H1 (cell line): Measurements from ENCODE around the gene GALNT11. TPM values are rescaled to one million over a fixed set of nuclear protein-coding genes. Genes with fewer than 3 reads are reported as not detected.

Experiments
- CTCF ChIA-PET: fragments of 300-600 bp; sonication (Branson Sonifier 250); formaldehyde crosslinking; loops from one replicate; lab custom pipeline; 2021; ENCODE audit not compliant: partially characterized antibody; lab: Charles Lee
- POLR2A ChIA-PET: fragments of 300-600 bp; sonication (Branson Sonifier 250); formaldehyde crosslinking; loops from one replicate; lab custom pipeline; 2021; ENCODE audit warnings: inconsistent platforms; ENCODE audit not compliant: partially characterized antibody; lab: Charles Lee
- DNase-seq, 2 experiments: peaks; one replicate each; pipeline versions ENCODE4 v3.0.0 to v3.0.0-alpha.2; 2010 to 2022; ENCODE audit warnings: low spot score in 2 of 2, low read depth in 1 of 2, mixed read lengths in 1 of 2
- FAIRE-seq: peaks from 2 replicates; lab custom pipeline; 2011; peaks lifted over from hg19 to GRCh38; lab: Jason Lieb, UNC
- H2AFZ ChIP-seq: 2 replicates; pipeline ENCODE4 v1.8.1; 2012; ENCODE audit warnings: low read length, inconsistent platforms
- H2AK5ac ChIP-seq: 2 replicates; pipeline ENCODE4 v1.6.1; 2013; ENCODE audit warnings: low read depth, low read length
- H2BK120ac ChIP-seq: replicated peaks from 2 replicates; pipeline ENCODE3; 2013; ENCODE audit warnings: low read depth, low read length, inconsistent platforms
- H2BK12ac ChIP-seq: 2 replicates; pipeline ENCODE4 v1.6.1; 2013; ENCODE audit warnings: low read depth, low read length
- H2BK15ac ChIP-seq: 2 replicates; pipeline ENCODE4 v1.6.1; 2013; ENCODE audit warnings: low read length
- H2BK20ac ChIP-seq: 2 replicates; pipeline ENCODE4 v1.6.1; 2013; ENCODE audit warnings: low read length
- H2BK5ac ChIP-seq: 2 replicates; pipeline ENCODE4 v1.6.1; 2013; ENCODE audit warnings: low read depth, low read length
- H3K14ac ChIP-seq: 2 replicates; pipeline ENCODE4 v1.6.1; 2013; ENCODE audit warnings: inconsistent platforms; ENCODE audit not compliant: insufficient read length
- H3K18ac ChIP-seq: 2 replicates; pipeline ENCODE4 v1.6.1; 2013; ENCODE audit warnings: low read length; ENCODE audit errors: extremely low read depth
- H3K23ac ChIP-seq: 2 replicates; pipeline ENCODE4 v1.6.1; 2013; ENCODE audit warnings: inconsistent platforms; ENCODE audit not compliant: insufficient read length
- H3K23me2 ChIP-seq: 2 replicates; pipeline ENCODE4 v1.6.1; 2013; ENCODE audit warnings: low read depth, low read length
- H3K27ac ChIP-seq: 2 replicates; pipeline ENCODE4 v1.6.1; 2011; ENCODE audit warnings: low read depth, low read length, inconsistent platforms
- H3K27me3 ChIP-seq, 4 experiments: replicated peaks in 1 of 4; 1 replicate in 1 of 4; 2 replicates in 3 of 4; pipeline versions ENCODE4 v1.6.1 to v1.8.1; 2011 to 2013; ENCODE audit warnings: low read length in 3 of 4, mild to moderate bottlenecking in 3 of 4, inconsistent platforms in 2 of 4, mixed read lengths in 2 of 4, moderate library complexity in 1 of 4; ENCODE audit not compliant: control insufficient read depth in 3 of 4, insufficient read depth in 3 of 4; ENCODE audit errors: extremely low read depth in 1 of 4
- H3K36me3 ChIP-seq, 4 experiments: 2 replicates each; pipeline versions ENCODE4 v1.6.1 to v1.8.1; 2011 to 2013; ENCODE audit warnings: mild to moderate bottlenecking in 4 of 4, low read length in 3 of 4, moderate library complexity in 2 of 4, control low read depth in 1 of 4, inconsistent platforms in 1 of 4; ENCODE audit not compliant: insufficient read depth in 4 of 4, control insufficient read depth in 2 of 4
- H3K4ac ChIP-seq: replicated peaks from 2 replicates; pipeline ENCODE3; 2013; ENCODE audit warnings: low read length, low read depth, mixed read lengths, inconsistent platforms; ENCODE audit not compliant: insufficient read length
- H3K4me1 ChIP-seq, 4 experiments: replicated peaks in 1 of 4; 1 replicate in 1 of 4; 2 replicates in 3 of 4; pipeline versions ENCODE4 v1.6.1 to v1.8.1; 2011 to 2013; ENCODE audit warnings: low read length in 3 of 4, inconsistent platforms in 2 of 4, mixed read lengths in 1 of 4; ENCODE audit not compliant: insufficient read depth in 4 of 4, control insufficient read depth in 3 of 4
- H3K4me2 ChIP-seq, 2 experiments: 2 replicates each; pipeline versions ENCODE4 v1.6.1 to v1.8.1; 2011 to 2013; ENCODE audit warnings: low read depth in 2 of 2, low read length in 2 of 2, control low read depth in 1 of 2, inconsistent platforms in 1 of 2, mild to moderate bottlenecking in 1 of 2; ENCODE audit not compliant: insufficient read depth in 1 of 2
- H3K4me3 ChIP-seq, 4 experiments: fragments of 200-600, 300-600 bp in 1 of 4; sonication (generic), shearing (Covaris generic), sonication (Bioruptor Twin) in 1 of 4; 2 replicates each; pipeline versions ENCODE4 v1.5.1 to v1.8.1; 2011 to 2016; ENCODE audit warnings: low read length in 4 of 4, low read depth in 3 of 4, control low read depth in 2 of 4, inconsistent platforms in 2 of 4, mild to moderate bottlenecking in 2 of 4, mixed read lengths in 1 of 4, moderate library complexity in 1 of 4; ENCODE audit not compliant: insufficient read depth in 2 of 4; ENCODE audit errors: extremely low read depth in 1 of 4
- H3K56ac ChIP-seq: replicated peaks from 2 replicates; pipeline ENCODE3; 2013; ENCODE audit warnings: low read depth, mild to moderate bottlenecking, mixed read lengths, low read length, inconsistent platforms; ENCODE audit not compliant: insufficient read length
- H3K79me1 ChIP-seq: 2 replicates; pipeline ENCODE4 v1.6.1; 2013; ENCODE audit warnings: low read depth, low read length, control low read depth
- H3K79me2 ChIP-seq, 2 experiments: 2 replicates each; pipeline versions ENCODE4 v1.6.1 to v1.8.1; 2012 to 2013; ENCODE audit warnings: low read length in 2 of 2, mild to moderate bottlenecking in 2 of 2, inconsistent platforms in 1 of 2; ENCODE audit not compliant: insufficient read depth in 2 of 2, control insufficient read depth in 1 of 2
- H3K9ac ChIP-seq, 4 experiments: replicated peaks in 1 of 4; 1 replicate in 1 of 4; 2 replicates in 3 of 4; pipeline versions ENCODE4 v1.6.1 to v1.8.1; 2011 to 2013; ENCODE audit warnings: low read depth in 3 of 4, low read length in 3 of 4, control low read depth in 2 of 4, mild to moderate bottlenecking in 2 of 4, moderate library complexity in 2 of 4, inconsistent platforms in 1 of 4; ENCODE audit errors: extremely low read depth in 1 of 4
- H3K9me3 ChIP-seq, 2 experiments: 2 replicates each; pipeline versions ENCODE4 v1.6.1 to v1.8.1; 2012 to 2013; ENCODE audit warnings: mild to moderate bottlenecking in 2 of 2, moderate library complexity in 2 of 2, control low read depth in 1 of 2, inconsistent platforms in 1 of 2, low read depth in 1 of 2, low read length in 1 of 2, mixed read lengths in 1 of 2; ENCODE audit not compliant: insufficient read depth in 2 of 2
- H4K20me1 ChIP-seq, 2 experiments: replicated peaks in 1 of 2; 2 replicates each; pipeline versions ENCODE3 to v1.8.1; 2011 to 2013; ENCODE audit warnings: inconsistent platforms in 2 of 2, low read length in 2 of 2, mild to moderate bottlenecking in 1 of 2; ENCODE audit not compliant: insufficient read depth in 2 of 2, control insufficient read depth in 1 of 2
- H4K5ac ChIP-seq: 2 replicates; pipeline ENCODE4 v1.6.1; 2013; ENCODE audit warnings: low read length, low read depth, mixed read lengths, inconsistent platforms; ENCODE audit not compliant: insufficient read length
- H4K8ac ChIP-seq: 2 replicates; pipeline ENCODE4 v1.8.0; 2013; ENCODE audit warnings: mild to moderate bottlenecking, moderate library complexity, low read length, inconsistent platforms; ENCODE audit not compliant: insufficient read depth; ENCODE audit errors: extremely low read depth
- H4K91ac ChIP-seq: replicated peaks from 2 replicates; pipeline ENCODE3; 2013; ENCODE audit warnings: low read length, mixed read lengths, inconsistent platforms; ENCODE audit not compliant: insufficient read length
- SP4 ChIP-seq: IDR thresholded peaks from 2 replicates; pipeline ENCODE4 v1.6.1; 2012; ENCODE audit warnings: low read length, inconsistent platforms
- TEAD4 ChIP-seq: IDR thresholded peaks from 2 replicates; pipeline ENCODE4 v1.6.1; 2012; ENCODE audit warnings: low read depth, low read length, inconsistent platforms, mixed read lengths
- WGBS, 2 experiments: shearing (Covaris generic) in 1 of 2; methylation state at CpG; one replicate each; pipeline versions ENCODE4 v1.1.6 to v1.1.7; 2013 to 2015; ENCODE audit warnings: low lambda C conversion rate in 2 of 2, mixed read lengths in 2 of 2, inconsistent platforms in 1 of 2, low coverage in 1 of 2, missing lambda C conversion rate in 1 of 2; ENCODE audit not compliant: insufficient replicate concordance in 2 of 2, insufficient coverage in 1 of 2, insufficient read length in 1 of 2; ENCODE audit errors: extremely low coverage in 1 of 2, missing lambda C conversion rate in 1 of 2; 5-methylcytosine and 5-hydroxymethylcytosine counted together
- polyA plus RNA-seq, 7 experiments: library from polyadenylated mRNA; depleted of rRNA in 3 of 7; stranded (reverse) in 5 of 7; unstranded in 2 of 7; fragments of >200 nt in 5 of 7; fragments of 200-250 nt in 2 of 7; gene quantifications; 1 replicate in 5 of 7; 2 replicates in 1 of 7; 4 replicates in 1 of 7; pipeline versions ENCODE4 v1.2.1 to v1.2.3, GENCODE V29; 2011 to 2013; ENCODE audit warnings: missing spikeins in 2 of 7, mixed read lengths in 2 of 7
- total RNA-seq: library from RNA; stranded (reverse); fragmentation: NEBNext Ultra II Directional; extraction: Animal tissue kit (Norgen Biotek cat#: 25700); gene quantifications from 2 replicates; pipeline ENCODE4 v1.2.1, GENCODE V29; 2021

Gene GALNT11
- total and polyA plus RNA-seq, 2 of the 8 experiments (the other 6 are each of a cell fraction or from before 2014, with no cell fraction given), result 20.5 to 23.2 TPM

GRCh38 chr7:152006336-152006735 is 19.1 kb upstream of the GALNT11 start:
- no peak for FAIRE-seq
- TF ChIP-seq TEAD4 (peak; percentile 76), SP4 (no peak)
- TF ChIP-seq, all 59 proteins: peak for 1
- no peak for DNase-seq

More at GRCh38 chr7:152006336-152006735, 19.1 kb upstream of the GALNT11 start:
- Histone ChIP-seq H3K79me2 (no peaks in the 10 kb centered on the region), H3K14ac (no peak overlapping the region), H3K27ac (no peak overlapping the region), H3K9ac (no peak overlapping the region), H3K9me3 (no peaks in the 10 kb centered on the region), H3K36me3 (no peaks in the 10 kb centered on the region), H2BK120ac (no peak overlapping the region), H4K91ac (no peak overlapping the region), H3K23me2 (no peaks in the 10 kb centered on the region), H4K8ac (no peak overlapping the region), H2BK15ac (no peak overlapping the region), H3K27me3 (no peaks in the 10 kb centered on the region), H2BK20ac (no peak overlapping the region), H3K18ac (no peak overlapping the region), H3K4me2 (no peak overlapping the region), H2AK5ac (no peak overlapping the region), H2BK12ac (no peak overlapping the region), H3K23ac (no peak overlapping the region), H4K5ac (no peak overlapping the region), H3K4me1 (no peaks in the 10 kb centered on the region), H3K4me3 (no peak overlapping the region), H3K79me1 (no peaks in the 10 kb centered on the region; the same call in 1 of the 2 replicates), H3K56ac (no peak overlapping the region), H3K4ac (no peak overlapping the region), H2AFZ (no peak overlapping the region), H2BK5ac (no peak overlapping the region), H4K20me1 (no peaks in the 10 kb centered on the region)
- CTCF ChIA-PET, result no interaction called here
- POLR2A ChIA-PET, result no interaction called here
- 78% methylated on average over 6 of the region's 6 CpGs; no CpG with 5 or more reads in 1 of the 2 experiments for WGBS, 2 experiments
